Gastrocnemius medialis (tissue), 4 donors: ENCODE results near the gene TUBD1.

Experiments used
- CTCF ChIP-seq, 5 experiments: fragments of 450-650 bp in 3 of 5; fragments of 200-600 bp in 2 of 5; sonication (generic) in 2 of 5; IDR thresholded peaks in 4 of 5; conservative IDR thresholded peaks in 1 of 5; 1 replicate in 4 of 5; 2 replicates in 1 of 5; pipeline ENCODE4 v1.5.1; 2016 to 2019; ENCODE audit warnings: antibody characterized with exemption in 5 of 5, mild to moderate bottlenecking in 3 of 5, moderate library complexity in 3 of 5
- POLR2A ChIP-seq, 2 donors: fragments of 450-650 bp; IDR thresholded peaks; one replicate each; pipeline ENCODE4 v1.6.1; 2017; ENCODE audit warnings: antibody characterized with exemption in 2 of 2, mild to moderate bottlenecking in 2 of 2, moderate library complexity in 2 of 2

DNA sequence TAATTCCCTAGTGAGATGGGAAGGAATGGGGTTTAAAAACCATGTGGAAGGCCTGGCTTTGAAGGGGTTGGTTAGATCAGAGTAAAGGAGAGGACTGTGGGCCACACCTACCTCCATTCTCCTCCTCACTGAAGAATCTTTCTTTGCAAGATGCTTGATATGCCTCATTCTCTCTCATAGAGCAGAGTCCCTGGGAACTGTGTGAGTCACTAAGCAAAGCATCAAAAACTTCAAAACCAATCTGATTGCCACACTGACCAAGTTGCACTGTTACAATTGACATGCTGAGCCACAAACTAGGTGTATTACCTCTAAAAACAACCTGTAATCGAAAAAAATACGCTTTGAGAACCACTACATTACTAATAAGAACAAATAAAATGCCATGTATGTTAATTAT, 2.0 kb downstream of the TUBD1 start:
- no peak for TF ChIP-seq CTCF (IDR thresholded peaks at IDR 0.05 in 4 of 5, conservative IDR thresholded peaks at IDR 0.05 in 1 of 5)
- TF ChIP-seq POLR2A (IDR thresholded peaks at IDR 0.05) = no peak
